ENCODE data around the gene RFXAP.

- TF ChIP-seq CTCF (conservative IDR thresholded peaks at IDR 0.05; ENCODE audit: low read length): no peak
- TF ChIP-seq EZH2phosphoT487 (IDR thresholded peaks at IDR 0.05; ENCODE audit: borderline replicate concordance, low read depth, low read length): no peak
Observed at GRCh38 chr13:36847606-36848005, 28.6 kb downstream of the RFXAP start.
